ENCODE measurements around the gene MUC5B. TPM values are rescaled to one million over a fixed set of nuclear protein-coding genes. Genes with fewer than 3 reads are reported as not detected.

MUC5B gene
- total RNA-seq, 2 experiments from 2014 or later, result not detected

GRCh38 chr11:1271927-1272326 lies 49.1 kb downstream of the MUC5B start:
- ChIA-PET POLR2A (no interaction called here), CTCF (no interaction called here)
- ATAC-seq, result no peak
- no peak for TF ChIP-seq CTCF (IDR thresholded peaks at IDR 0.05)
- no peak for DNase-seq
- intact Hi-C loops (cut with micrococcal nuclease), result no loop called here
- no peaks in the 10 kb centered on the region for H3K9me3 Mint-ChIP-seq
- H3K4me3 Mint-ChIP-seq, result no peak overlapping the region
- H3K4me1 Mint-ChIP-seq (ENCODE audit: low read depth), result no peaks in the 10 kb centered on the region
- H3K27ac Mint-ChIP-seq, result no peak overlapping the region
- H3K27me3 Mint-ChIP-seq, result no peaks in the 10 kb centered on the region
- H3K36me3 Mint-ChIP-seq (ENCODE audit: low read depth), result peaks cover 4% of the 10 kb centered on the region

- H3K4me1 Mint-ChIP-seq (ENCODE audit: low read depth), result no peaks in the 10 kb centered on the region
- CTCF ChIA-PET, result no interaction called here
- no peak overlapping the region for H3K4me3 Mint-ChIP-seq
- H3K27me3 Mint-ChIP-seq, result no peaks in the 10 kb centered on the region
- POLR2A ChIA-PET, result no interaction called here
- TF ChIP-seq CTCF (IDR thresholded peaks at IDR 0.05), result no peak
- H3K9me3 Mint-ChIP-seq, result no peaks in the 10 kb centered on the region
- DNase-seq, result no peak
- intact Hi-C loops (cut with micrococcal nuclease), result no loop called here
- peaks cover 8% of the 10 kb centered on the region for H3K36me3 Mint-ChIP-seq (ENCODE audit: low read depth)
- ATAC-seq, result no peak
- H3K27ac Mint-ChIP-seq, result no peak overlapping the region
Measured at GRCh38 chr11:1272531-1272930, 49.7 kb downstream of the MUC5B start.

- Mint-ChIP-seq H3K27ac (no peak overlapping the region), H3K4me1 (ENCODE audit: low read depth) (no peaks in the 10 kb centered on the region), H3K36me3 (ENCODE audit: low read depth) (peaks cover 11% of the 10 kb centered on the region), H3K4me3 (no peak overlapping the region), H3K9me3 (no peaks in the 10 kb centered on the region), H3K27me3 (no peaks in the 10 kb centered on the region)
- ATAC-seq, result no peak
- ChIA-PET POLR2A (no interaction called here), CTCF (no interaction called here)
- DNase-seq, result no peak
- TF ChIP-seq CTCF (IDR thresholded peaks at IDR 0.05), result no peak
- intact Hi-C loops (cut with micrococcal nuclease), result no loop called here
Measured at GRCh38 chr11:1274501-1274900, 51.6 kb downstream of the MUC5B start.

GRCh38 chr11:1275021-1275420 lies 52.2 kb downstream of the MUC5B start:
- H3K36me3 Mint-ChIP-seq (ENCODE audit: low read depth), result peaks cover 13% of the 10 kb centered on the region
- ChIA-PET CTCF (no interaction called here), POLR2A (no interaction called here)
- intact Hi-C loops (cut with micrococcal nuclease), result no loop called here
- H3K4me1 Mint-ChIP-seq (ENCODE audit: low read depth), result no peaks in the 10 kb centered on the region
- no peak overlapping the region for H3K4me3 Mint-ChIP-seq
- no peak for ATAC-seq
- TF ChIP-seq CTCF (IDR thresholded peaks at IDR 0.05), result no peak
- no peak for DNase-seq
- no peaks in the 10 kb centered on the region for H3K27me3 Mint-ChIP-seq
- H3K9me3 Mint-ChIP-seq, result no peaks in the 10 kb centered on the region
- no peak overlapping the region for H3K27ac Mint-ChIP-seq

- no peak for ATAC-seq
- H3K9me3 Mint-ChIP-seq, result no peaks in the 10 kb centered on the region
- no peak overlapping the region for H3K4me3 Mint-ChIP-seq
- intact Hi-C loops (cut with micrococcal nuclease), result no loop called here
- H3K4me1 Mint-ChIP-seq (ENCODE audit: low read depth), result no peaks in the 10 kb centered on the region
- ChIA-PET POLR2A (no interaction called here), CTCF (interaction anchor here (1.2 kb wide), 1 partner anchor 14 kb away, joined by 3 read pairs; no protein-coding TSS in a partner anchor)
- no peak for DNase-seq
- H3K27ac Mint-ChIP-seq, result no peak overlapping the region
- no peak for TF ChIP-seq CTCF (IDR thresholded peaks at IDR 0.05)
- H3K27me3 Mint-ChIP-seq, result no peaks in the 10 kb centered on the region
- peaks cover 13% of the 10 kb centered on the region for H3K36me3 Mint-ChIP-seq (ENCODE audit: low read depth)
Measured at GRCh38 chr11:1276041-1276790, 53.4 kb downstream of the MUC5B start.
